HepG2 (cell line): ENCODE data around the gene OR6S1. TPM values are rescaled to one million over a fixed set of nuclear protein-coding genes. Genes with fewer than 3 reads are reported as not detected.
A peak's percentile ranks its signal among the peaks of the same experiment; 100 is the strongest.

ENCODE experiments used
- CBX2 ChIP-seq, 2 experiments: fragments of 200-600 bp in 1 of 2; sonication (generic); formaldehyde crosslinking in 1 of 2; IDR thresholded peaks; 2 replicates each; pipeline versions ENCODE4 v1.7.0 to v1.8.1; 2018 to 2022; ENCODE audit warnings: low read depth in 2 of 2, low read length in 1 of 2, mild to moderate bottlenecking in 1 of 2, missing genetic modification reagents in 1 of 2
- GABPB1 ChIP-seq: IDR thresholded peaks from 2 replicates; pipeline ENCODE4 v1.6.1; 2016; ENCODE audit warnings: mild to moderate bottlenecking, missing genetic modification reagents, moderate library complexity, missing compliant biosample characterization
- GMEB2 ChIP-seq: IDR thresholded peaks from 2 replicates; pipeline ENCODE4 v1.6.1; 2016; ENCODE audit warnings: missing biosample characterization, missing genetic modification reagents, low read depth
- HINFP ChIP-seq: sonication (generic); formaldehyde crosslinking; IDR thresholded peaks from 2 replicates; pipeline ENCODE4 v1.4.0; 2020; ENCODE audit warnings: low read depth, mild to moderate bottlenecking, missing genetic modification reagents
- HNRNPK ChIP-seq: fragments of 200-400 bp; formaldehyde crosslinking; IDR thresholded peaks from 2 replicates; pipeline ENCODE4 v1.6.1; 2018; ENCODE audit warnings: low read length, low read depth, moderate library complexity, mild to moderate bottlenecking; ENCODE audit not compliant: poor library complexity, severe bottlenecking
- HOXA3 ChIP-seq: sonication (generic); formaldehyde crosslinking; IDR thresholded peaks from 2 replicates; pipeline ENCODE4 v1.5.0; 2020; ENCODE audit warnings: missing genetic modification reagents
- LCORL ChIP-seq, 2 experiments: fragments of 450-650 bp in 1 of 2; sonication (generic) in 1 of 2; formaldehyde crosslinking in 1 of 2; IDR thresholded peaks; 2 replicates each; pipeline versions ENCODE4 v1.5.0 to v1.6.1; 2017 to 2020; ENCODE audit warnings: antibody characterized with exemption in 1 of 2, missing genetic modification reagents in 1 of 2
- MBNL3 ChIP-seq: fragments of 250-450 bp; sonication (Bioruptor Pico); conservative IDR thresholded peaks from 2 replicates; pipeline ENCODE4 v1.8.0; 2022; ENCODE audit warnings: mild to moderate bottlenecking, inconsistent platforms
- MNT ChIP-seq: fragments of 450-650 bp; IDR thresholded peaks from 2 replicates; pipeline ENCODE4 v1.6.1; 2016
- MTF2 ChIP-seq: sonication (generic); formaldehyde crosslinking; IDR thresholded peaks from 2 replicates; pipeline ENCODE4 v1.5.0; 2020; ENCODE audit warnings: missing genetic modification reagents, borderline replicate concordance
- MYC ChIP-seq: sonication (generic); formaldehyde crosslinking; IDR thresholded peaks from 2 replicates; pipeline ENCODE4 v1.9.0; 2021; ENCODE audit warnings: missing genetic modification reagents, borderline replicate concordance
- PLRG1 ChIP-seq: fragments of 450-650 bp; conservative IDR thresholded peaks from 2 replicates; pipeline ENCODE4 v1.6.1; 2016
- SNAPC2 ChIP-seq: sonication (generic); formaldehyde crosslinking; IDR thresholded peaks from 2 replicates; pipeline ENCODE4 v1.8.1; 2022; ENCODE audit warnings: mild to moderate bottlenecking, missing genetic modification reagents
- SRY ChIP-seq: sonication (generic); formaldehyde crosslinking; IDR thresholded peaks from 2 replicates; pipeline ENCODE4 v1.8.0; 2022; ENCODE audit warnings: mild to moderate bottlenecking, missing genetic modification reagents
- THAP11 ChIP-seq: IDR thresholded peaks from 2 replicates; pipeline ENCODE4 v1.6.1; 2016; ENCODE audit warnings: missing biosample characterization, missing genetic modification reagents
- ZFP90 ChIP-seq: sonication (generic); formaldehyde crosslinking; IDR thresholded peaks from 2 replicates; pipeline ENCODE4 v1.8.0; 2022; ENCODE audit warnings: missing genetic modification reagents, mild to moderate bottlenecking, inconsistent platforms, borderline replicate concordance
- ZNF124 ChIP-seq: sonication (generic); formaldehyde crosslinking; IDR thresholded peaks from 2 replicates; pipeline ENCODE4 v1.4.0; 2020; ENCODE audit warnings: missing genetic modification reagents
- ZNF160 ChIP-seq: sonication (generic); formaldehyde crosslinking; IDR thresholded peaks from 2 replicates; pipeline ENCODE4 v1.8.0; 2022; ENCODE audit warnings: mild to moderate bottlenecking, inconsistent platforms, missing genetic modification reagents
- ZNF24 ChIP-seq: fragments of 450-650 bp; IDR thresholded peaks from 2 replicates; pipeline ENCODE4 v1.6.1; 2017; ENCODE audit warnings: antibody characterized with exemption, mild to moderate bottlenecking
- ZNF431 ChIP-seq: sonication (generic); formaldehyde crosslinking; IDR thresholded peaks from 2 replicates; pipeline ENCODE4 v1.9.0; 2022; ENCODE audit warnings: missing genetic modification reagents, low read depth, mild to moderate bottlenecking, borderline replicate concordance
- ZNF484 ChIP-seq: sonication (generic); formaldehyde crosslinking; IDR thresholded peaks from 2 replicates; pipeline ENCODE4 v1.5.1; 2020; ENCODE audit warnings: mild to moderate bottlenecking, low read depth, missing genetic modification reagents, borderline replicate concordance
- ZNF614 ChIP-seq: IDR thresholded peaks from 2 replicates; pipeline ENCODE4 v1.6.1; 2018; ENCODE audit warnings: missing biosample characterization, missing genetic modification reagents, inconsistent platforms, borderline replicate concordance
- ZSCAN12 ChIP-seq: sonication (generic); formaldehyde crosslinking; IDR thresholded peaks from 2 replicates; pipeline ENCODE4 v1.9.0; 2021; ENCODE audit warnings: mild to moderate bottlenecking, missing genetic modification reagents
- polyA plus RNA-seq, 8 experiments: library from polyadenylated mRNA; depleted of rRNA in 3 of 8; stranded (reverse) in 7 of 8; unstranded in 1 of 8; fragments of >200 nt; fragmentation: Illumina TruSeq in 4 of 8; extraction: Trizol in 4 of 8; gene quantifications; 2 replicates each; pipeline versions ENCODE4 v1.2.1 to v1.2.3, GENCODE V29; 2011 to 2016; ENCODE audit warnings: low read depth in 4 of 8, missing spikeins in 1 of 8, mixed read lengths in 1 of 8; ENCODE audit not compliant: insufficient read depth in 1 of 8
- total RNA-seq, 5 experiments: library from RNA; depleted of rRNA; stranded (reverse); fragments of >200 nt; fragmentation: Illumina TruSeq; extraction: Trizol; gene quantifications; 2 replicates each; pipeline ENCODE4 v1.2.3, GENCODE V29; 2016; ENCODE audit warnings: low read depth in 1 of 5

Gene OR6S1
- total and polyA plus RNA-seq, 2 of the 13 experiments (the other 11 are each of a cell fraction or from before 2014, with no cell fraction given): 0.09 TPM; not detected in 1

DNA sequence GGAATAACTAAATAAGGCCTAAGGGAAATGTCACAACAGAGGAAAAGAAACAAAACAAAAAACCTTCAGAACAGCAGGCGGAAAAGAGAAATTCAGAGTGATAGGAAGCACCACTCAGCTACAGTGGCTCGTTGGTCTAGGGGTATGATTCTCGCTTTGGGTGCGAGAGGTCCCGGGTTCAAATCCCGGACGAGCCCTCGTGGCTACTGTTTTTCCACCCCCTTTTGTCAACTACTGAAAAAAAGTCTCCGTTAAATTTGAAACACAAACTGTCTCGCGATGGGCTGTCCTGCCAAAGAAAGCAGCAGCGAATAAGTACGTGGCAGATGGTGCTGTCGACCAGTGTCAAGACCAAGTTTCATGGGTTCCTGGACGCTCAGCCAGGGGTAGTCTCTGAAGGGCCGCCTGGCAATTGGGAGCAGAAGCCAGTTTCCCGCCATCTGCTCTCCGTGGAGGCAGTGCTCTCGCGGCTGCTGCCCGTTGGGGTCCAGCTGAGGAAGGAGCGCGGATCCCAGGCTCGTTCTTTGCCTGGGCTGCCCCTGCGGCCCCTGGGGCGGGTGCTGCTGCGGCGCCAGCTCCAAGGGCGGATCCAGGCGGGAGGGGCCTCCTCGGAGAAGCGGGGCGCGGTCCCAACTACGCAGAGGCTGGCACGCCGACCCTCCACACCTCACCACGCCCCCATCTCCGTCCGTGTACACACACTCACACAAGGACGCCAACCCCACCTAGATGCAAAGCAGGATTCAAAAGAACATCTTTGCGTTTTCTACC lies 42.6 kb upstream of the OR6S1 start, which contains the start of gene RNASE4 (continued):
- TF ChIP-seq HINFP (CRISPR knock-in tag): peak; percentile 84; the same call in 1 of the 2 replicates
- TF ChIP-seq HOXA3 (CRISPR knock-in tag): peak; percentile 83
- TF ChIP-seq GABPB1 (CRISPR knock-in tag): peak; percentile 78
- peak; percentile 46; the same call in 1 of the 2 replicates for TF ChIP-seq MTF2 (CRISPR knock-in tag)
- TF ChIP-seq ZSCAN12 (CRISPR knock-in tag): peak; percentile 95
- no peak for TF ChIP-seq PLRG1
- TF ChIP-seq ZNF124: peak; percentile 14
- TF ChIP-seq GMEB2: 0 out of 2 replicates have a peak, but pooled peaks have one; percentile 7
- peak; percentile 25 for TF ChIP-seq HNRNPK
- peak; percentile 81 for TF ChIP-seq MYC (CRISPR knock-in tag)
- no peak; the same call in 1 of the 2 replicates for TF ChIP-seq ZNF431 (CRISPR knock-in tag)
- TF ChIP-seq LCORL (IDR thresholded peaks at IDR 0.05): peak; percentile 61
- no peak; the same call in 1 of the 2 replicates for TF ChIP-seq LCORL (CRISPR knock-in tag; IDR thresholded peaks at IDR 0.05)
- TF ChIP-seq ZFP90 (CRISPR knock-in tag): peak; percentile 79; the same call in 1 of the 2 replicates
- peak; percentile 22 for TF ChIP-seq MNT
- TF ChIP-seq ZNF614 (CRISPR knock-in tag): peak; percentile 79
- no peak; the same call in 1 of the 2 replicates for TF ChIP-seq ZNF484 (CRISPR knock-in tag)
- peak; percentile 2; the same call in 1 of the 2 replicates for TF ChIP-seq ZNF160 (CRISPR knock-in tag)
- TF ChIP-seq CBX2 (IDR thresholded peaks at IDR 0.05; ENCODE audit: low read depth, low read length): no peak
- TF ChIP-seq CBX2 (CRISPR knock-in tag; IDR thresholded peaks at IDR 0.05; ENCODE audit: low read depth): no peak
- TF ChIP-seq SNAPC2 (CRISPR knock-in tag): peak; percentile 71
- TF ChIP-seq SRY (CRISPR knock-in tag): peak; percentile 40; the same call in 1 of the 2 replicates
- peak; percentile 100 for TF ChIP-seq ZNF24
- no peak for TF ChIP-seq MBNL3 (CRISPR knock-in tag)
- TF ChIP-seq THAP11 (CRISPR knock-in tag): peak; percentile 70
